RPMI7951 (cell line): ENCODE measurements around the gene CEBPE. TPM values are rescaled to one million over a fixed set of nuclear protein-coding genes. Genes with fewer than 3 reads are reported as not detected.

Source experiments
- DNase-seq: peaks from one replicate; pipeline ENCODE4 v3.0.0-alpha.2; 2012; ENCODE audit warnings: low read depth
- total RNA-seq: library from RNA; depleted of rRNA; stranded (reverse); fragments of >200 nt; shearing (Covaris generic); gene quantifications from 2 replicates; pipeline ENCODE4 v1.2.3, GENCODE V29; 2014

CEBPE gene
- total RNA-seq, 1 experiment from 2014 or later = not detected

GRCh38 chr14:23102801-23103200 is 16.3 kb downstream of the CEBPE start:
- no peak for DNase-seq

GRCh38 chr14:23101986-23102625 is 16.9 kb downstream of the CEBPE start:
- no peak for DNase-seq

- DNase-seq = no peak
Measured at GRCh38 chr14:23101213-23101970, 17.7 kb downstream of the CEBPE start.

GRCh38 chr14:23099212-23099861 is 19.7 kb downstream of the CEBPE start:
- DNase-seq = no peak

- DNase-seq = no peak
Measured at GRCh38 chr14:23097786-23098185, 21.3 kb downstream of the CEBPE start.

- DNase-seq = peak; percentile 98
Measured at GRCh38 chr14:23095196-23096108, 23.6 kb downstream of the CEBPE start, which contains the start of gene C14orf119. Gene C14orf119, plus strand, starts transcription at chr14:23095505. Its CDS starts 2,154 bp downstream, at chr14:23097659.

- peak; percentile 78 for DNase-seq
Measured at GRCh38 chr14:23094666-23095195, 24.3 kb downstream of the CEBPE start, which contains the start of gene ACIN1. Gene ACIN1, minus strand, starts transcription at chr14:23095136. Its CDS starts 24 bp downstream, at chr14:23095112.

- no peak for DNase-seq
Measured at GRCh38 chr14:23093991-23094665, 24.9 kb downstream of the CEBPE start.

GRCh38 chr14:23093526-23093925 is 25.5 kb downstream of the CEBPE start:
- DNase-seq = no peak

- no peak for DNase-seq
Measured at GRCh38 chr14:23093104-23093503, 26.0 kb downstream of the CEBPE start.

- no peak for DNase-seq
Measured at GRCh38 chr14:23091294-23092225, 27.5 kb downstream of the CEBPE start.

- DNase-seq = no peak
Measured at GRCh38 chr14:23090254-23090636, 28.8 kb downstream of the CEBPE start.

- DNase-seq = no peak
Measured at GRCh38 chr14:23089498-23090253, 29.4 kb downstream of the CEBPE start.

- no peak for DNase-seq
Measured at GRCh38 chr14:23086565-23086964, 32.5 kb downstream of the CEBPE start.

GRCh38 chr14:23085458-23085857 is 33.6 kb downstream of the CEBPE start:
- no peak for DNase-seq

- DNase-seq = no peak
Measured at GRCh38 chr14:23080474-23080873, 38.6 kb downstream of the CEBPE start.

- DNase-seq = no peak
Measured at GRCh38 chr14:23079716-23080115, 39.3 kb downstream of the CEBPE start.

GRCh38 chr14:23078692-23079116 is 40.4 kb downstream of the CEBPE start:
- DNase-seq = peak; percentile 92

GRCh38 chr14:23077962-23078361 is 41.1 kb downstream of the CEBPE start:
- no peak for DNase-seq
